Measurements from ENCODE around the gene NEURL1B. TPM values are rescaled to one million over a fixed set of nuclear protein-coding genes. Genes with fewer than 3 reads are reported as not detected.

The NEURL1B gene
- polyA plus RNA-seq, 1 donor from 2014 or later = 12.7 TPM

GRCh38 chr5:172691886-172692285, 50.8 kb downstream of the NEURL1B start:
- Histone ChIP-seq H3K9ac (ENCODE audit: low read length) (no peak overlapping the region), H3K4me2 (ENCODE audit: low read length) (no peak overlapping the region), H2AFZ (ENCODE audit: low read depth, low read length) (no peak overlapping the region), H3K4me3 (ENCODE audit: low read length) (no peak overlapping the region), H3K27ac (ENCODE audit: low read length) (no peak overlapping the region), H3K9me2 (ENCODE audit: insufficient read depth, low read length) (no peaks in the 10 kb centered on the region), H3K9me3 (ENCODE audit: low read length) (no peaks in the 10 kb centered on the region), H3F3A (ENCODE audit: insufficient read depth, low read length, poor library complexity, severe bottlenecking) (no peaks in the 10 kb centered on the region), H3K27me3 (ENCODE audit: insufficient read depth, low read depth, low read length) (no peaks in the 10 kb centered on the region), H3K36me3 (ENCODE audit: insufficient read depth, low read length) (no peaks in the 10 kb centered on the region), H3K79me2 (replicated peaks; ENCODE audit: insufficient read depth, low read length) (no peaks in the 10 kb centered on the region), H4K20me1 (ENCODE audit: insufficient read depth) (no peaks in the 10 kb centered on the region)
- TF ChIP-seq TAF1 (IDR thresholded peaks at IDR 0.05; ENCODE audit: low read depth) (no peak), POLR2AphosphoS5 (IDR thresholded peaks at IDR 0.05) (no peak), MXI1 (conservative IDR thresholded peaks at IDR 0.05; ENCODE audit: poor library complexity, severe bottlenecking) (no peak), EZH2 (IDR thresholded peaks at IDR 0.05; ENCODE audit: borderline replicate concordance, insufficient read depth, low read length, poor library complexity, severe bottlenecking) (no peak), RAD21 (conservative IDR thresholded peaks at IDR 0.05) (no peak), SMC3 (conservative IDR thresholded peaks at IDR 0.05; ENCODE audit: poor library complexity) (no peak), REST (IDR thresholded peaks at IDR 0.05; ENCODE audit: borderline replicate concordance) (no peak), EP300 (conservative IDR thresholded peaks at IDR 0.05; ENCODE audit: poor library complexity, severe bottlenecking) (no peak), CTCF (IDR thresholded peaks at IDR 0.05; ENCODE audit: poor library complexity, severe bottlenecking) (no peak)

GRCh38 chr5:172692451-172692850, 51.4 kb downstream of the NEURL1B start:
- H4K20me1 ChIP-seq (ENCODE audit: insufficient read depth) = no peaks in the 10 kb centered on the region
- no peaks in the 10 kb centered on the region for H3K27me3 ChIP-seq (ENCODE audit: insufficient read depth, low read depth, low read length)
- H3K9me3 ChIP-seq (ENCODE audit: low read length) = no peaks in the 10 kb centered on the region
- no peak for TF ChIP-seq EZH2 (IDR thresholded peaks at IDR 0.05; ENCODE audit: borderline replicate concordance, insufficient read depth, low read length, poor library complexity, severe bottlenecking)
- TF ChIP-seq MXI1 (conservative IDR thresholded peaks at IDR 0.05; ENCODE audit: poor library complexity, severe bottlenecking) = no peak
- TF ChIP-seq EP300 (conservative IDR thresholded peaks at IDR 0.05; ENCODE audit: poor library complexity, severe bottlenecking) = no peak
- no peak for TF ChIP-seq CTCF (IDR thresholded peaks at IDR 0.05; ENCODE audit: poor library complexity, severe bottlenecking)
- no peak for TF ChIP-seq SMC3 (conservative IDR thresholded peaks at IDR 0.05; ENCODE audit: poor library complexity)
- TF ChIP-seq REST (IDR thresholded peaks at IDR 0.05; ENCODE audit: borderline replicate concordance) = no peak
- no peak for TF ChIP-seq RAD21 (conservative IDR thresholded peaks at IDR 0.05)
- TF ChIP-seq TAF1 (IDR thresholded peaks at IDR 0.05; ENCODE audit: low read depth) = no peak
- TF ChIP-seq POLR2AphosphoS5 (IDR thresholded peaks at IDR 0.05) = no peak
- no peak overlapping the region for H3K27ac ChIP-seq (ENCODE audit: low read length)
- no peak overlapping the region for H3K4me3 ChIP-seq (ENCODE audit: low read length)
- no peak overlapping the region for H3K4me2 ChIP-seq (ENCODE audit: low read length)
- no peaks in the 10 kb centered on the region for H3F3A ChIP-seq (ENCODE audit: insufficient read depth, low read length, poor library complexity, severe bottlenecking)
- no peaks in the 10 kb centered on the region for H3K79me2 ChIP-seq (replicated peaks; ENCODE audit: insufficient read depth, low read length)
- H2AFZ ChIP-seq (ENCODE audit: low read depth, low read length) = no peak overlapping the region
- no peak overlapping the region for H3K9ac ChIP-seq (ENCODE audit: low read length)
- no peaks in the 10 kb centered on the region for H3K9me2 ChIP-seq (ENCODE audit: insufficient read depth, low read length)
- H3K36me3 ChIP-seq (ENCODE audit: insufficient read depth, low read length) = no peaks in the 10 kb centered on the region
